HCT116 (cell line): ENCODE data around the gene CDCP2. TPM values are rescaled to one million over a fixed set of nuclear protein-coding genes. Genes with fewer than 3 reads are reported as not detected.

Experiments
- ATAC-seq: fragments of 200-7000 bp; cut with Tn5 transposase; 2 replicates; pipeline ENCODE4 v1.9.1; 2020; ENCODE audit warnings: mild to moderate bottlenecking, moderate library complexity
- BruUV-seq: library from RNA; stranded (reverse); fragments of 400-500 nt; replicated peaks from 2 replicates; lab custom pipeline; 2021; lab: Mats Ljungman, UMichigan
- CTCF ChIA-PET: fragments of 300-600 bp; sonication (Branson Sonifier 250); formaldehyde crosslinking; loops from one replicate; lab custom pipeline; 2021; ENCODE audit warnings: antibody characterized with exemption; lab: Charles Lee
- POLR2A ChIA-PET: fragments of 300-600, 350-600 bp; sonication (Branson Sonifier 250); formaldehyde crosslinking; loops from one replicate; lab custom pipeline; 2021; ENCODE audit warnings: antibody characterized with exemption; lab: Charles Lee
- RAD21 ChIA-PET, 2 experiments: fragments of 300-600 bp; sonication (Branson Sonifier 250); formaldehyde crosslinking; loops; one replicate each; lab custom pipeline; 2023; ENCODE audit warnings: low total read pairs in 2 of 2; ENCODE audit not compliant: uncharacterized antibody in 2 of 2, unreplicated experiment in 2 of 2, low non-redundant PET in 1 of 2; lab: Charles Lee
- DNase-seq: peaks from one replicate; pipeline ENCODE4 v3.0.0-alpha.2; 2010; ENCODE audit warnings: low read depth, low spot score
- H2AFZ ChIP-seq: fragments of 200-600 bp; shearing (Covaris generic), sonication (generic); 2 replicates; pipeline ENCODE4 v1.6.1; 2017; ENCODE audit warnings: low read depth, mixed run types, mixed read lengths, antibody characterized with exemption, low read length; ENCODE audit not compliant: poor library complexity, severe bottlenecking
- H3K27ac ChIP-seq: 2 replicates; pipeline ENCODE4 v1.5.1; 2012; ENCODE audit warnings: low read depth, low read length
- H3K27me3 ChIP-seq: fragments of 200-600 bp; sonication (generic); 2 replicates; pipeline ENCODE4 v1.6.1; 2016; ENCODE audit warnings: mixed run types, low read length, mixed read lengths; ENCODE audit not compliant: insufficient read depth
- H3K36me3 ChIP-seq, 2 experiments: fragments of 200-500 bp in 1 of 2; fragments of 200-600 bp in 1 of 2; sonication (Bioruptor generic) in 1 of 2; sonication (generic) in 1 of 2; 2 replicates each; pipeline versions ENCODE4 v1.5.1 to v1.6.1; 2014 to 2016; ENCODE audit warnings: low read length in 2 of 2, inconsistent platforms in 1 of 2, mixed read lengths in 1 of 2, mixed run types in 1 of 2; ENCODE audit not compliant: insufficient read depth in 2 of 2, control insufficient read depth in 1 of 2
- H3K4me1 ChIP-seq, 2 experiments: fragments of 200-600 bp in 1 of 2; sonication (generic) in 1 of 2; 2 replicates each; pipeline versions ENCODE4 v1.5.1 to v1.6.1; 2012 to 2017; ENCODE audit warnings: low read length in 2 of 2, inconsistent platforms in 1 of 2, mild to moderate bottlenecking in 1 of 2, mixed read lengths in 1 of 2, mixed run types in 1 of 2, moderate library complexity in 1 of 2; ENCODE audit not compliant: insufficient read depth in 2 of 2, control insufficient read depth in 1 of 2
- H3K4me2 ChIP-seq: fragments of 200-600 bp; sonication (generic); 2 replicates; pipeline ENCODE4 v1.6.1; 2017; ENCODE audit warnings: mixed run types, low read length, mixed read lengths
- H3K4me3 ChIP-seq, 2 experiments: fragments of 200-600 bp in 1 of 2; sonication (generic) in 1 of 2; replicated peaks in 1 of 2; 2 replicates each; pipeline ENCODE4 v1.5.1; 2011 to 2016; ENCODE audit warnings: low read length in 2 of 2, control low read depth in 1 of 2, low read depth in 1 of 2, mild to moderate bottlenecking in 1 of 2, mixed read lengths in 1 of 2, mixed run types in 1 of 2
- H3K79me2 ChIP-seq: fragments of 200-600 bp; sonication (generic); 2 replicates; pipeline ENCODE4 v1.6.1; 2017; ENCODE audit warnings: mild to moderate bottlenecking, mixed run types, low read length, moderate library complexity, mixed read lengths; ENCODE audit not compliant: insufficient read depth
- H3K9ac ChIP-seq: fragments of 200-600 bp; sonication (generic); 2 replicates; pipeline ENCODE4 v1.6.1; 2016; ENCODE audit warnings: low read length, mixed read lengths
- H3K9me2 ChIP-seq: fragments of 200-600 bp; sonication (generic), shearing (Covaris generic); 2 replicates; pipeline ENCODE4 v1.6.1; 2017; ENCODE audit warnings: mixed run types, mild to moderate bottlenecking, moderate library complexity; ENCODE audit not compliant: insufficient read depth
- H3K9me3 ChIP-seq, 2 experiments: fragments of 200-500 bp in 1 of 2; fragments of 200-600 bp in 1 of 2; sonication (Bioruptor generic) in 1 of 2; sonication (generic) in 1 of 2; 2 replicates each; pipeline ENCODE4 v1.6.1; 2014 to 2017; ENCODE audit warnings: low read length in 2 of 2, mixed read lengths in 2 of 2, inconsistent platforms in 1 of 2, low read depth in 1 of 2, mild to moderate bottlenecking in 1 of 2, mixed run types in 1 of 2, moderate library complexity in 1 of 2; ENCODE audit not compliant: control insufficient read depth in 1 of 2, insufficient read depth in 1 of 2
- H4K20me1 ChIP-seq: fragments of 200-600 bp; sonication (generic), shearing (Covaris generic); 2 replicates; pipeline ENCODE4 v1.6.1; 2017; ENCODE audit warnings: mixed run types, mild to moderate bottlenecking, moderate library complexity; ENCODE audit not compliant: insufficient read depth
- ATF3 ChIP-seq: IDR thresholded peaks from 2 replicates; pipeline ENCODE4 v1.6.1; 2012
- CBX3 ChIP-seq: IDR thresholded peaks from 2 replicates; pipeline ENCODE4 v1.6.1; 2012; ENCODE audit warnings: low read depth
- CEBPB ChIP-seq: IDR thresholded peaks from 2 replicates; pipeline ENCODE4 v1.6.1; 2012; ENCODE audit warnings: low read depth
- EGR1 ChIP-seq: IDR thresholded peaks from 2 replicates; pipeline ENCODE4 v1.6.1; 2012; ENCODE audit warnings: low read depth
- ELF1 ChIP-seq: IDR thresholded peaks from 2 replicates; pipeline ENCODE4 v1.6.1; 2012; ENCODE audit warnings: low read depth, borderline replicate concordance
- EZH2 ChIP-seq: fragments of 200-600 bp; sonication (generic); IDR thresholded peaks from 2 replicates; pipeline ENCODE4 v1.6.1; 2017; ENCODE audit warnings: antibody characterized with exemption, mixed run types
- EZH2phosphoT487 ChIP-seq: fragments of 200-600 bp; IDR thresholded peaks from 2 replicates; pipeline ENCODE4 v1.6.1; 2018; ENCODE audit warnings: antibody characterized with exemption, borderline replicate concordance
- FOSL1 ChIP-seq: IDR thresholded peaks from 2 replicates; pipeline ENCODE4 v1.6.1; 2012; ENCODE audit warnings: low read depth
- JUND ChIP-seq: IDR thresholded peaks from 2 replicates; pipeline ENCODE4 v1.6.1; 2012
- POLR2AphosphoS5 ChIP-seq: IDR thresholded peaks from 2 replicates; pipeline ENCODE4 v1.6.1; 2011; ENCODE audit warnings: mild to moderate bottlenecking, low read depth, low read length, moderate library complexity
- REST ChIP-seq: IDR thresholded peaks from 2 replicates; pipeline ENCODE4 v1.6.1; 2012; ENCODE audit warnings: low read depth
- SP1 ChIP-seq: IDR thresholded peaks from 2 replicates; pipeline ENCODE4 v1.6.1; 2012; ENCODE audit warnings: low read depth
- SRF ChIP-seq: IDR thresholded peaks from 2 replicates; pipeline ENCODE4 v1.6.1; 2012; ENCODE audit warnings: low read depth
- YY1 ChIP-seq: IDR thresholded peaks from 2 replicates; pipeline ENCODE4 v1.6.1; 2011; ENCODE audit warnings: low read length, low read depth, moderate library complexity, mild to moderate bottlenecking; ENCODE audit not compliant: insufficient replicate concordance; ENCODE audit errors: extremely low read depth
- ZFX ChIP-seq: fragments of 450-650 bp; IDR thresholded peaks from 2 replicates; pipeline ENCODE4 v1.6.1; 2017
- intact Hi-C: fragments of 100-400 bp; cut with micrococcal nuclease; formaldehyde crosslinking; loops from 2 replicates; pipeline ENCODE4 v1.10.0; 2022
- total RNA-seq: library from RNA; stranded (reverse); gene quantifications from one replicate; pipeline ENCODE4 v1.2.1, GENCODE V29; 2021; ENCODE audit not compliant: unreplicated experiment

CDCP2 gene
- total RNA-seq, 1 experiment from 2014 or later = 0.22 TPM

GRCh38 chr1:54153535-54154439, 987 bp upstream of the CDCP2 start:
- DNase-seq (no peak), ATAC-seq (0 out of 2 replicates have a peak, but pooled peaks have one; percentile 5)
- ChIA-PET RAD21 (no interaction called here), CTCF (no interaction called here), POLR2A (no interaction called here)
- no peak overlapping the region for H3K4me2 ChIP-seq
- no peaks in the 10 kb centered on the region for H3K79me2 ChIP-seq
- no peak overlapping the region for H3K27ac ChIP-seq
- H3K4me3 ChIP-seq = no peak overlapping the region
- H2AFZ ChIP-seq = no peak overlapping the region
- H3K9me2 ChIP-seq = no peaks in the 10 kb centered on the region
- no peaks in the 10 kb centered on the region for H4K20me1 ChIP-seq
- no TSS peak for BruUV-seq
- peaks cover 16 to 23% of the 10 kb centered on the region in 2 experiments for H3K4me1 ChIP-seq
- TF ChIP-seq REST = no peak
- peak; percentile 98 for TF ChIP-seq CEBPB
- H3K36me3 ChIP-seq = no peaks in the 10 kb centered on the region
- H3K9me3 ChIP-seq = no peaks in the 10 kb centered on the region
- no peak overlapping the region for H3K9ac ChIP-seq
- intact Hi-C loops = no loop called here
- no peaks in the 10 kb centered on the region for H3K27me3 ChIP-seq

- BruUV-seq = no TSS peak
- Histone ChIP-seq H4K20me1 (no peaks in the 10 kb centered on the region), H3K9ac (no peak overlapping the region), H2AFZ (no peak overlapping the region), H3K4me3 (no peak overlapping the region), H3K4me2 (no peak overlapping the region), H3K27me3 (no peaks in the 10 kb centered on the region), H3K4me1 (peaks cover 2 to 6% of the 10 kb centered on the region in 2 experiments; a peak in 3 of 4 replicates), H3K9me3 (no peaks in the 10 kb centered on the region), H3K79me2 (no peaks in the 10 kb centered on the region), H3K36me3 (no peaks in the 10 kb centered on the region), H3K27ac (no peak overlapping the region), H3K9me2 (no peaks in the 10 kb centered on the region)
- RAD21 ChIA-PET = no interaction called here
- intact Hi-C loops = no loop called here
- CTCF ChIA-PET = no interaction called here
- DNase-seq (no peak), ATAC-seq (no peak)
- POLR2A ChIA-PET = no interaction called here
- no peak for TF ChIP-seq JUND
- no peak for TF ChIP-seq ZFX
- no peak for TF ChIP-seq ATF3
- TF ChIP-seq SRF = no peak
- no peak for TF ChIP-seq EGR1
- no peak for TF ChIP-seq EZH2
- no peak for TF ChIP-seq POLR2AphosphoS5
- no peak for TF ChIP-seq YY1
- no peak for TF ChIP-seq SP1
- TF ChIP-seq ELF1 = no peak
- no peak for TF ChIP-seq CBX3
- TF ChIP-seq FOSL1 = no peak
- TF ChIP-seq EZH2phosphoT487 = no peak
Measured at GRCh38 chr1:54151013-54151412, 1.8 kb downstream of the CDCP2 start.
